GM12872 (cell line): ENCODE data around the gene TRMT6.

Experiments
- CTCF ChIP-seq: IDR thresholded peaks from 3 replicates; pipeline ENCODE4 v1.5.1; 2011; ENCODE audit warnings: low read depth, mild to moderate bottlenecking, low read length, moderate library complexity; ENCODE audit not compliant: insufficient read depth

Gene TRMT6

GRCh38 chr20:5918856-5919625, 31.3 kb downstream of the TRMT6 start:
- no peak for TF ChIP-seq CTCF

- no peak for TF ChIP-seq CTCF
Observed at GRCh38 chr20:5914859-5915258, 35.5 kb downstream of the TRMT6 start.

- no peak for TF ChIP-seq CTCF
Observed at GRCh38 chr20:5913166-5913565, 37.2 kb downstream of the TRMT6 start.

GRCh38 chr20:5910186-5910585, 40.1 kb downstream of the TRMT6 start:
- no peak for TF ChIP-seq CTCF

GRCh38 chr20:5908981-5909380, 41.4 kb downstream of the TRMT6 start:
- no peak for TF ChIP-seq CTCF

- no peak for TF ChIP-seq CTCF
Observed at GRCh38 chr20:5900908-5901307, 49.4 kb downstream of the TRMT6 start.

- TF ChIP-seq CTCF, result no peak
Observed at GRCh38 chr20:5899444-5899843, 50.9 kb downstream of the TRMT6 start.
